ENCODE data around the gene PARD3B. TPM values are rescaled to one million over a fixed set of nuclear protein-coding genes. Genes with fewer than 3 reads are reported as not detected.

PARD3B gene
- total and polyA plus RNA-seq, 2 donors from 2014 or later, result 5.3 to 29.6 TPM

- intact Hi-C loops (cut with DNase I), result no loop called here
- H3K4me3 ChIP-seq (ENCODE audit: low read length in 3 of 3), result no peak overlapping the region
- H3K36me3 ChIP-seq (ENCODE audit: control insufficient read depth in 2 of 3, insufficient read depth in 3 of 3, low read length in 3 of 3), result no peaks in the 10 kb centered on the region
- no peaks in the 10 kb centered on the region for H3K27me3 ChIP-seq (ENCODE audit: control insufficient read depth, insufficient read depth, low read length)
- H3K4me1 ChIP-seq (ENCODE audit: control insufficient read depth in 2 of 3, insufficient read depth in 2 of 3, low read depth in 1 of 3, low read length in 3 of 3), result no peaks in the 10 kb centered on the region
- DNase-seq (peak in 2 of 5 donors; percentile 20 to 26), FAIRE-seq (no peak)
- no peaks in the 10 kb centered on the region for H3K9me3 ChIP-seq (ENCODE audit: control insufficient read depth in 2 of 3, insufficient read depth in 1 of 3, low read length in 3 of 3)
- H3K27ac ChIP-seq (ENCODE audit: low read depth in 2 of 2, low read length in 2 of 2), result no peak overlapping the region
- H3K9ac ChIP-seq (ENCODE audit: low read length in 3 of 3), result no peak overlapping the region
- no peak for TF ChIP-seq CTCF (IDR thresholded peaks at IDR 0.05; ENCODE audit: borderline replicate concordance, extremely low read depth, insufficient read depth)
Measured at GRCh38 chr2:205424326-205424725, 879.1 kb downstream of the PARD3B start.

GRCh38 chr2:205425102-205425501, 879.8 kb downstream of the PARD3B start:
- FAIRE-seq (no peak), DNase-seq (no peak)
- Histone ChIP-seq H3K27ac (ENCODE audit: low read depth in 2 of 2, low read length in 2 of 2) (no peak overlapping the region), H3K27me3 (ENCODE audit: control insufficient read depth, insufficient read depth, low read length) (no peaks in the 10 kb centered on the region), H3K4me1 (ENCODE audit: control insufficient read depth in 2 of 3, insufficient read depth in 2 of 3, low read depth in 1 of 3, low read length in 3 of 3) (no peaks in the 10 kb centered on the region), H3K36me3 (ENCODE audit: control insufficient read depth in 2 of 3, insufficient read depth in 3 of 3, low read length in 3 of 3) (no peaks in the 10 kb centered on the region), H3K4me3 (ENCODE audit: low read length in 3 of 3) (no peak overlapping the region), H3K9me3 (ENCODE audit: control insufficient read depth in 2 of 3, insufficient read depth in 1 of 3, low read length in 3 of 3) (no peaks in the 10 kb centered on the region), H3K9ac (ENCODE audit: low read length in 3 of 3) (no peak overlapping the region)
- TF ChIP-seq CTCF (IDR thresholded peaks at IDR 0.05; ENCODE audit: borderline replicate concordance, extremely low read depth, insufficient read depth), result no peak
- intact Hi-C loops (cut with DNase I), result no loop called here

GRCh38 chr2:205427112-205427511, 881.8 kb downstream of the PARD3B start:
- H3K27ac ChIP-seq (ENCODE audit: low read depth in 2 of 2, low read length in 2 of 2), result no peak overlapping the region
- no peak for FAIRE-seq

More at GRCh38 chr2:205427112-205427511, 881.8 kb downstream of the PARD3B start:
- no peaks in the 10 kb centered on the region for H3K36me3 ChIP-seq (ENCODE audit: control insufficient read depth in 2 of 3, insufficient read depth in 3 of 3, low read length in 3 of 3)
- no peak overlapping the region for H3K9ac ChIP-seq (ENCODE audit: low read length in 3 of 3)
- no peaks in the 10 kb centered on the region for H3K9me3 ChIP-seq (ENCODE audit: control insufficient read depth in 2 of 3, insufficient read depth in 1 of 3, low read length in 3 of 3)
- no peaks in the 10 kb centered on the region for H3K4me1 ChIP-seq (ENCODE audit: control insufficient read depth in 2 of 3, insufficient read depth in 2 of 3, low read depth in 1 of 3, low read length in 3 of 3)
- TF ChIP-seq CTCF (IDR thresholded peaks at IDR 0.05; ENCODE audit: borderline replicate concordance, extremely low read depth, insufficient read depth), result no peak
- no peak overlapping the region for H3K4me3 ChIP-seq (ENCODE audit: low read length in 3 of 3)
- intact Hi-C loops (cut with DNase I), result no loop called here
- no peaks in the 10 kb centered on the region for H3K27me3 ChIP-seq (ENCODE audit: control insufficient read depth, insufficient read depth, low read length)
- DNase-seq, result no peak
